ENCODE results near the gene NCAM1.

Gene NCAM1

GRCh38 chr11:113021111-113021510, 59.9 kb downstream of the NCAM1 start:
- no peak for TF ChIP-seq CTCF (conservative IDR thresholded peaks at IDR 0.05; ENCODE audit: low read depth, low read length)

GRCh38 chr11:113022262-113022661, 61.0 kb downstream of the NCAM1 start:
- TF ChIP-seq CTCF (conservative IDR thresholded peaks at IDR 0.05; ENCODE audit: low read depth, low read length) = no peak
- H3K4me3 ChIP-seq (ENCODE audit: low read length) = no peak overlapping the region
- no peak for DNase-seq (ENCODE audit: low read depth)

More at GRCh38 chr11:113021111-113021510, 59.9 kb downstream of the NCAM1 start:
- no peak overlapping the region for H3K4me3 ChIP-seq (ENCODE audit: low read length)
- no peak for DNase-seq (ENCODE audit: low read depth)

- TF ChIP-seq CTCF (conservative IDR thresholded peaks at IDR 0.05; ENCODE audit: low read depth, low read length) = no peak
- no peak for DNase-seq (ENCODE audit: low read depth)
Measured at GRCh38 chr11:113023228-113023627, 62.0 kb downstream of the NCAM1 start.

GRCh38 chr11:113023986-113024385, 62.8 kb downstream of the NCAM1 start:
- no peak overlapping the region for H3K4me3 ChIP-seq (ENCODE audit: low read length)
- no peak for TF ChIP-seq CTCF (conservative IDR thresholded peaks at IDR 0.05; ENCODE audit: low read depth, low read length)
- no peak for DNase-seq (ENCODE audit: low read depth)

More at GRCh38 chr11:113023228-113023627, 62.0 kb downstream of the NCAM1 start:
- no peak overlapping the region for H3K4me3 ChIP-seq (ENCODE audit: low read length)

GRCh38 chr11:113026778-113027177, 65.6 kb downstream of the NCAM1 start:
- no peak for TF ChIP-seq CTCF (conservative IDR thresholded peaks at IDR 0.05; ENCODE audit: low read depth, low read length)
- DNase-seq (ENCODE audit: low read depth) = no peak
- H3K4me3 ChIP-seq (ENCODE audit: low read length) = no peak overlapping the region

GRCh38 chr11:113034576-113034975, 73.4 kb downstream of the NCAM1 start:
- TF ChIP-seq CTCF (conservative IDR thresholded peaks at IDR 0.05; ENCODE audit: low read depth, low read length) = no peak
- no peak overlapping the region for H3K4me3 ChIP-seq (ENCODE audit: low read length)
- DNase-seq (ENCODE audit: low read depth) = no peak

GRCh38 chr11:113035708-113036107, 74.5 kb downstream of the NCAM1 start:
- H3K4me3 ChIP-seq (ENCODE audit: low read length) = no peak overlapping the region

More at GRCh38 chr11:113035708-113036107, 74.5 kb downstream of the NCAM1 start:
- no peak for DNase-seq (ENCODE audit: low read depth)
- TF ChIP-seq CTCF (conservative IDR thresholded peaks at IDR 0.05; ENCODE audit: low read depth, low read length) = no peak
